H9 (cell line): ENCODE measurements around the gene DNAJC6. TPM values are rescaled to one million over a fixed set of nuclear protein-coding genes. Genes with fewer than 3 reads are reported as not detected.

Experiments
- DNase-seq: peaks from one replicate; pipeline ENCODE4 v3.0.0-alpha.2; 2017
- H2AFZ ChIP-seq: one replicate; pipeline ENCODE4 v1.6.1; 2013; ENCODE audit warnings: mild to moderate bottlenecking, low read length, control low read depth, moderate library complexity
- H2AK5ac ChIP-seq: 2 replicates; pipeline ENCODE4 v1.6.1; 2013; ENCODE audit warnings: low read length, control low read depth, mixed read lengths; ENCODE audit not compliant: insufficient read length
- H2BK120ac ChIP-seq: one replicate; pipeline ENCODE4 v1.6.1; 2013; ENCODE audit warnings: low read depth, mild to moderate bottlenecking, low read length, control low read depth, inconsistent platforms; ENCODE audit not compliant: poor library complexity, severe bottlenecking
- H2BK12ac ChIP-seq: 2 replicates; pipeline ENCODE4 v1.6.1; 2013; ENCODE audit warnings: low read length, control low read depth, mixed read lengths, low read depth; ENCODE audit not compliant: insufficient read length
- H2BK15ac ChIP-seq: 2 replicates; pipeline ENCODE4 v1.6.1; 2013; ENCODE audit warnings: low read depth, low read length, control low read depth
- H2BK20ac ChIP-seq: one replicate; pipeline ENCODE4 v1.6.1; 2013; ENCODE audit warnings: low read depth, mild to moderate bottlenecking, low read length, control low read depth, inconsistent platforms; ENCODE audit not compliant: poor library complexity, severe bottlenecking
- H2BK5ac ChIP-seq: 2 replicates; pipeline ENCODE4 v1.6.1; 2013; ENCODE audit warnings: low read length, control low read depth, mixed read lengths; ENCODE audit not compliant: insufficient read length
- H3K14ac ChIP-seq: 2 replicates; pipeline ENCODE4 v1.6.1; 2013; ENCODE audit warnings: low read length, control low read depth; ENCODE audit not compliant: insufficient read depth
- H3K18ac ChIP-seq: 2 replicates; pipeline ENCODE4 v1.6.1; 2013; ENCODE audit warnings: low read depth, mild to moderate bottlenecking, mixed read lengths, low read length, control low read depth; ENCODE audit not compliant: insufficient read length
- H3K23ac ChIP-seq: 2 replicates; pipeline ENCODE4 v1.6.1; 2013; ENCODE audit warnings: low read length, control low read depth, mixed read lengths, low read depth; ENCODE audit not compliant: insufficient read length
- H3K23me2 ChIP-seq: 2 replicates; pipeline ENCODE4 v1.6.1; 2013; ENCODE audit warnings: low read depth, mild to moderate bottlenecking, mixed read lengths, low read length, control low read depth; ENCODE audit not compliant: insufficient read length, poor library complexity, severe bottlenecking
- H3K27ac ChIP-seq: 2 replicates; pipeline ENCODE4 v1.5.1; 2013; ENCODE audit warnings: low read length, control low read depth, mixed read lengths, low read depth; ENCODE audit not compliant: insufficient read length
- H3K27me3 ChIP-seq: 2 replicates; pipeline ENCODE4 v1.6.1; 2013; ENCODE audit warnings: low read length, control low read depth, inconsistent platforms; ENCODE audit not compliant: insufficient read depth
- H3K4ac ChIP-seq: 2 replicates; pipeline ENCODE4 v1.6.1; 2013; ENCODE audit warnings: low read depth, mild to moderate bottlenecking, control low read depth, inconsistent platforms, low read length, moderate library complexity
- H3K4me1 ChIP-seq: 2 replicates; pipeline ENCODE4 v1.6.1; 2013; ENCODE audit warnings: low read length, control low read depth, inconsistent platforms; ENCODE audit not compliant: insufficient read depth
- H3K4me2 ChIP-seq: 2 replicates; pipeline ENCODE4 v1.6.1; 2013; ENCODE audit warnings: low read length, control low read depth, mixed read lengths; ENCODE audit not compliant: insufficient read length, insufficient read depth
- H3K56ac ChIP-seq: 2 replicates; pipeline ENCODE4 v1.6.1; 2013; ENCODE audit warnings: low read depth, mild to moderate bottlenecking, mixed read lengths, low read length, control low read depth; ENCODE audit not compliant: insufficient read length
- H3K79me1 ChIP-seq: 2 replicates; pipeline ENCODE4 v1.6.1; 2013; ENCODE audit warnings: low read depth, mild to moderate bottlenecking, moderate library complexity, low read length, control low read depth, inconsistent platforms; ENCODE audit not compliant: insufficient read depth, poor library complexity, severe bottlenecking
- H3K79me2 ChIP-seq: 2 replicates; pipeline ENCODE4 v1.6.1; 2013; ENCODE audit warnings: low read length, control low read depth, inconsistent platforms; ENCODE audit not compliant: insufficient read depth
- H3K9ac ChIP-seq: 2 replicates; pipeline ENCODE4 v1.6.1; 2013; ENCODE audit warnings: low read length, control low read depth, mixed read lengths; ENCODE audit not compliant: insufficient read length; ENCODE audit errors: extremely low read depth
- H3K9me3 ChIP-seq: one replicate; pipeline ENCODE4 v1.6.1; 2013; ENCODE audit warnings: low read depth, low read length, inconsistent platforms; ENCODE audit not compliant: control insufficient read depth
- H3T11ph ChIP-seq: one replicate; pipeline ENCODE4 v1.6.1; 2013; ENCODE audit warnings: mild to moderate bottlenecking, low read length, control low read depth, inconsistent platforms
- H4K20me1 ChIP-seq: one replicate; pipeline ENCODE4 v1.6.1; 2013; ENCODE audit not compliant: control insufficient read depth, insufficient read length, insufficient read depth
- H4K5ac ChIP-seq: 2 replicates; pipeline ENCODE4 v1.6.1; 2013; ENCODE audit warnings: low read depth, mild to moderate bottlenecking, mixed read lengths, low read length, control low read depth; ENCODE audit not compliant: insufficient read length
- H4K8ac ChIP-seq: replicated peaks from 2 replicates; pipeline ENCODE4 v1.6.1; 2013; ENCODE audit warnings: low read length, control low read depth, mixed read lengths, low read depth; ENCODE audit not compliant: insufficient read length
- H4K91ac ChIP-seq: 2 replicates; pipeline ENCODE4 v1.6.1; 2013; ENCODE audit warnings: low read depth, mild to moderate bottlenecking, moderate library complexity, mixed read lengths, low read length, control low read depth; ENCODE audit not compliant: insufficient read length
- H3K27ac Mint-ChIP-seq, 3 experiments: 2 replicates in 2 of 3; 3 replicates in 1 of 3; pipeline ENCODE4 v1.8.0; 2020 to 2021; ENCODE audit warnings: mixed read lengths in 3 of 3, mild to moderate bottlenecking in 1 of 3, moderate library complexity in 1 of 3
- H3K27me3 Mint-ChIP-seq: 2 replicates; pipeline ENCODE4 v1.8.0; 2021; ENCODE audit warnings: low read depth, mild to moderate bottlenecking, moderate library complexity, mixed read lengths
- H3K36me3 Mint-ChIP-seq, 3 experiments: 2 replicates in 2 of 3; 3 replicates in 1 of 3; pipeline ENCODE4 v1.8.0; 2020 to 2021; ENCODE audit warnings: low read depth in 3 of 3, mixed read lengths in 3 of 3; ENCODE audit not compliant: insufficient read depth in 1 of 3
- H3K4me1 Mint-ChIP-seq, 2 experiments: 2 replicates each; pipeline ENCODE4 v1.8.0; 2020; ENCODE audit warnings: mixed read lengths in 2 of 2
- H3K4me3 Mint-ChIP-seq, 2 experiments: 2 replicates in 1 of 2; 3 replicates in 1 of 2; pipeline ENCODE4 v1.8.0; 2020 to 2021; ENCODE audit warnings: mild to moderate bottlenecking in 2 of 2, mixed read lengths in 2 of 2, moderate library complexity in 1 of 2
- H3K9me3 Mint-ChIP-seq, 2 experiments: 2 replicates in 1 of 2; 3 replicates in 1 of 2; pipeline ENCODE4 v1.8.0; 2020; ENCODE audit warnings: mild to moderate bottlenecking in 2 of 2, mixed read lengths in 2 of 2, moderate library complexity in 1 of 2
- WGBS: extraction: QIAGEN DNeasy Blood & Tissue Kit; methylation state at CpG from one replicate; pipeline ENCODE4 v1.1.7; 2013; ENCODE audit warnings: missing lambda C conversion rate, low lambda C conversion rate, mixed read lengths; ENCODE audit not compliant: insufficient read length; ENCODE audit errors: extremely low coverage; 5-methylcytosine and 5-hydroxymethylcytosine counted together
- total RNA-seq: library from RNA; stranded (reverse); gene quantifications from 2 replicates; pipeline ENCODE4 v1.2.1, GENCODE V29; 2021
- TF ChIP-seq, protein P1 (sequence below): fragments of 200-600 bp; sonication (generic); conservative IDR thresholded peaks from 3 replicates; pipeline ENCODE4 v1.8.0; 2021; ENCODE audit warnings: antibody characterized with exemption, mild to moderate bottlenecking

Gene DNAJC6
- total RNA-seq, 1 experiment from 2014 or later: 2.2 TPM

- Histone ChIP-seq H3K56ac (no peak overlapping the region), H3K4me1 (peaks cover 5% of the 10 kb centered on the region; the same call in 1 of the 2 replicates), H3K23ac (no peak overlapping the region), H3K9ac (no peak overlapping the region), H4K8ac (no peak overlapping the region), H3K4ac (no peak overlapping the region), H3K18ac (no peak overlapping the region), H2AFZ (no peak overlapping the region), H2AK5ac (no peak overlapping the region), H3K9me3 (no peaks in the 10 kb centered on the region), H3K27me3 (no peaks in the 10 kb centered on the region), H3K23me2 (no peaks in the 10 kb centered on the region), H4K20me1 (no peaks in the 10 kb centered on the region), H4K5ac (no peak overlapping the region), H3T11ph (no peak overlapping the region), H4K91ac (no peak overlapping the region), H3K79me1 (no peaks in the 10 kb centered on the region), H3K14ac (no peak overlapping the region), H2BK12ac (no peak overlapping the region), H2BK15ac (no peak overlapping the region), H3K4me2 (no peak overlapping the region), H2BK120ac (no peak overlapping the region), H3K27ac (no peak overlapping the region), H2BK20ac (no peak overlapping the region), H2BK5ac (no peak overlapping the region), H3K79me2 (no peaks in the 10 kb centered on the region)
- peaks cover 40 to 43% of the 10 kb centered on the region in 2 experiments for H3K4me1 Mint-ChIP-seq
- peaks cover 0 to 20% (median 7%) of the 10 kb centered on the region in 3 experiments; a peak in 4 of 7 replicates for H3K36me3 Mint-ChIP-seq
- WGBS: no CpG with 5 or more reads among the region's 1 CpG
- no peak overlapping the region; a peak in 1 of 7 replicates for H3K27ac Mint-ChIP-seq
- no peak for DNase-seq
- 0 out of 2 replicates have a peak, but pooled peaks cover 2% of the 10 kb centered on the region for H3K27me3 Mint-ChIP-seq
- no peak overlapping the region for H3K4me3 Mint-ChIP-seq
- TF ChIP-seq, protein P1, sequence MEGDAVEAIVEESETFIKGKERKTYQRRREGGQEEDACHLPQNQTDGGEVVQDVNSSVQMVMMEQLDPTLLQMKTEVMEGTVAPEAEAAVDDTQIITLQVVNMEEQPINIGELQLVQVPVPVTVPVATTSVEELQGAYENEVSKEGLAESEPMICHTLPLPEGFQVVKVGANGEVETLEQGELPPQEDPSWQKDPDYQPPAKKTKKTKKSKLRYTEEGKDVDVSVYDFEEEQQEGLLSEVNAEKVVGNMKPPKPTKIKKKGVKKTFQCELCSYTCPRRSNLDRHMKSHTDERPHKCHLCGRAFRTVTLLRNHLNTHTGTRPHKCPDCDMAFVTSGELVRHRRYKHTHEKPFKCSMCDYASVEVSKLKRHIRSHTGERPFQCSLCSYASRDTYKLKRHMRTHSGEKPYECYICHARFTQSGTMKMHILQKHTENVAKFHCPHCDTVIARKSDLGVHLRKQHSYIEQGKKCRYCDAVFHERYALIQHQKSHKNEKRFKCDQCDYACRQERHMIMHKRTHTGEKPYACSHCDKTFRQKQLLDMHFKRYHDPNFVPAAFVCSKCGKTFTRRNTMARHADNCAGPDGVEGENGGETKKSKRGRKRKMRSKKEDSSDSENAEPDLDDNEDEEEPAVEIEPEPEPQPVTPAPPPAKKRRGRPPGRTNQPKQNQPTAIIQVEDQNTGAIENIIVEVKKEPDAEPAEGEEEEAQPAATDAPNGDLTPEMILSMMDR: no peak
- H3K9me3 Mint-ChIP-seq: peaks cover 12% of the 10 kb centered on the region in 2 experiments
These were observed 133.1 kb downstream of the DNAJC6 start for GRCh38 chr1:65442442-65442841.
